ENCODE data around the gene DPH1.

GRCh38 chr17:2020721-2021120 lies 9.2 kb upstream of the DPH1 start:
- no peak for TF ChIP-seq CTCF (conservative IDR thresholded peaks at IDR 0.05 in 1 of 2, IDR thresholded peaks at IDR 0.05 in 1 of 2; ENCODE audit: low read depth in 1 of 2, low read length in 2 of 2)
- no peak for TF ChIP-seq EZH2 (IDR thresholded peaks at IDR 0.05; ENCODE audit: low read length, missing control alignments)

Data from fibroblast of lung (primary cell).